HEK293 (cell line): Measurements from ENCODE around the gene C9orf78.

Experiments
- ATF2 ChIP-seq: fragments of 450-650 bp; formaldehyde crosslinking; IDR thresholded peaks from 2 replicates; pipeline ENCODE4 v1.5.1; 2016; ENCODE audit warnings: missing biosample characterization, missing genetic modification characterization, low read depth
- BCL6B ChIP-seq: fragments of 450-650 bp; formaldehyde crosslinking; IDR thresholded peaks from 2 replicates; pipeline ENCODE4 v1.5.1; 2017; ENCODE audit warnings: missing biosample characterization, missing genetic modification characterization
- ELK4 ChIP-seq: IDR thresholded peaks from 2 replicates; pipeline ENCODE4 v1.6.1; 2011; ENCODE audit warnings: mild to moderate bottlenecking, low read depth, low read length, borderline replicate concordance
- KLF10 ChIP-seq: fragments of 450-650 bp; IDR thresholded peaks from 2 replicates; pipeline ENCODE4 v1.5.1; 2018; ENCODE audit warnings: missing biosample characterization, mild to moderate bottlenecking, missing genetic modification characterization
- MEIS1 ChIP-seq: sonication (generic); formaldehyde crosslinking; IDR thresholded peaks from 2 replicates; pipeline ENCODE4 v1.8.1; 2022; ENCODE audit warnings: missing genetic modification reagents, mild to moderate bottlenecking, borderline replicate concordance
- MZF1 ChIP-seq: fragments of 450-650 bp; formaldehyde crosslinking; IDR thresholded peaks from 2 replicates; pipeline ENCODE4 v1.5.1; 2017; ENCODE audit warnings: missing biosample characterization, missing genetic modification characterization, borderline replicate concordance
- PRDM2 ChIP-seq: fragments of 450-650 bp; formaldehyde crosslinking; IDR thresholded peaks from 2 replicates; pipeline ENCODE4 v1.5.1; 2016; ENCODE audit warnings: missing biosample characterization, missing genetic modification characterization, borderline replicate concordance
- RBAK ChIP-seq: fragments of 450-650 bp; formaldehyde crosslinking; IDR thresholded peaks from 2 replicates; pipeline ENCODE4 v1.5.1; 2016; ENCODE audit warnings: missing biosample characterization, missing genetic modification characterization
- SALL2 ChIP-seq: fragments of 450-650 bp; formaldehyde crosslinking; IDR thresholded peaks from 2 replicates; pipeline ENCODE4 v1.5.0; 2017; ENCODE audit warnings: missing biosample characterization, mild to moderate bottlenecking, missing genetic modification characterization, borderline replicate concordance
- ZFP3 ChIP-seq: fragments of 450-650 bp; formaldehyde crosslinking; IDR thresholded peaks from 2 replicates; pipeline ENCODE4 v1.5.1; 2016; ENCODE audit warnings: low read depth, missing biosample characterization, missing genetic modification characterization
- ZNF10 ChIP-seq: fragments of 450-650 bp; formaldehyde crosslinking; IDR thresholded peaks from 2 replicates; pipeline ENCODE4 v1.5.1; 2017; ENCODE audit warnings: missing biosample characterization, missing genetic modification characterization
- ZNF121 ChIP-seq: fragments of 450-650 bp; formaldehyde crosslinking; IDR thresholded peaks from 2 replicates; pipeline ENCODE4 v1.5.1; 2016; ENCODE audit warnings: missing biosample characterization, missing genetic modification characterization
- ZNF138 ChIP-seq: fragments of 450-650 bp; formaldehyde crosslinking; IDR thresholded peaks from 2 replicates; pipeline ENCODE4 v1.5.1; 2016; ENCODE audit warnings: missing biosample characterization, missing genetic modification characterization, borderline replicate concordance
- ZNF202 ChIP-seq: fragments of 450-650 bp; formaldehyde crosslinking; IDR thresholded peaks from 2 replicates; pipeline ENCODE4 v1.5.1; 2016; ENCODE audit warnings: missing biosample characterization, missing genetic modification characterization, borderline replicate concordance
- ZNF221 ChIP-seq: fragments of 450-650 bp; formaldehyde crosslinking; IDR thresholded peaks from 2 replicates; pipeline ENCODE4 v1.5.1; 2017; ENCODE audit warnings: missing biosample characterization, missing genetic modification characterization, borderline replicate concordance
- ZNF223 ChIP-seq: fragments of 450-650 bp; formaldehyde crosslinking; IDR thresholded peaks from 2 replicates; pipeline ENCODE4 v1.5.1; 2016; ENCODE audit warnings: missing biosample characterization, missing genetic modification characterization
- ZNF391 ChIP-seq: fragments of 450-650 bp; formaldehyde crosslinking; IDR thresholded peaks from 2 replicates; pipeline ENCODE4 v1.5.1; 2016; ENCODE audit warnings: low read depth, missing biosample characterization, missing genetic modification characterization, borderline replicate concordance
- ZNF449 ChIP-seq: fragments of 450-650 bp; formaldehyde crosslinking; IDR thresholded peaks from 2 replicates; pipeline ENCODE4 v1.5.1; 2017; ENCODE audit warnings: missing biosample characterization, mild to moderate bottlenecking, missing genetic modification characterization, moderate library complexity
- ZNF488 ChIP-seq: fragments of 450-650 bp; formaldehyde crosslinking; IDR thresholded peaks from 2 replicates; pipeline ENCODE4 v1.5.1; 2016; ENCODE audit warnings: missing biosample characterization, missing genetic modification characterization
- ZNF521 ChIP-seq: fragments of 450-650 bp; formaldehyde crosslinking; IDR thresholded peaks from 2 replicates; pipeline ENCODE4 v1.5.1; 2017; ENCODE audit warnings: missing biosample characterization, mild to moderate bottlenecking, missing genetic modification characterization
- ZNF544 ChIP-seq: fragments of 450-650 bp; formaldehyde crosslinking; IDR thresholded peaks from 2 replicates; pipeline ENCODE4 v1.5.0; 2017; ENCODE audit warnings: missing biosample characterization, missing genetic modification characterization
- ZNF561 ChIP-seq: fragments of 450-650 bp; IDR thresholded peaks from 2 replicates; pipeline ENCODE4 v1.5.1; 2018; ENCODE audit warnings: missing biosample characterization, missing genetic modification characterization, borderline replicate concordance
- ZNF580 ChIP-seq: fragments of 450-650 bp; formaldehyde crosslinking; IDR thresholded peaks from 2 replicates; pipeline ENCODE4 v1.5.1; 2016; ENCODE audit warnings: missing biosample characterization, missing genetic modification characterization
- ZNF621 ChIP-seq: fragments of 450-650 bp; formaldehyde crosslinking; IDR thresholded peaks from 2 replicates; pipeline ENCODE4 v1.5.1; 2017; ENCODE audit warnings: missing biosample characterization, missing genetic modification characterization
- ZSCAN18 ChIP-seq: fragments of 450-650 bp; formaldehyde crosslinking; IDR thresholded peaks from 2 replicates; pipeline ENCODE4 v1.5.1; 2016; ENCODE audit warnings: missing biosample characterization, missing genetic modification characterization

The C9orf78 gene

GRCh38 chr9:129823935-129824601 lies 11.0 kb downstream of the C9orf78 start, which contains the start of gene TOR1A (continued):
- TF ChIP-seq ZNF202 (tag by site-specific recombination) (no peak), ZNF544 (tag by site-specific recombination) (no peak), ZNF121 (no peak), ZNF521 (no peak), PRDM2 (no peak), MEIS1 (CRISPR knock-in tag) (no peak), ZNF223 (tag by site-specific recombination) (peak; percentile 73; the same call in 1 of the 2 replicates), ZNF561 (tag by site-specific recombination) (no peak; the same call in 1 of the 2 replicates), ZNF10 (tag by site-specific recombination) (no peak), ZFP3 (no peak), KLF10 (tag by site-specific recombination) (0 out of 2 replicates have a peak, but pooled peaks have one; percentile 18), ZSCAN18 (no peak), ZNF488 (tag by site-specific recombination) (no peak), ELK4 (no peak), ZNF449 (tag by site-specific recombination) (peak; percentile 63; the same call in 1 of the 2 replicates), RBAK (tag by site-specific recombination) (no peak), SALL2 (tag by site-specific recombination) (no peak), BCL6B (no peak), ZNF580 (tag by site-specific recombination) (peak; percentile 94), ATF2 (tag by site-specific recombination) (no peak), ZNF138 (tag by site-specific recombination) (no peak), MZF1 (tag by site-specific recombination) (no peak), ZNF221 (tag by site-specific recombination) (no peak), ZNF621 (no peak), ZNF391 (tag by site-specific recombination) (no peak; the same call in 1 of the 2 replicates)
